ENCODE measurements around the gene KRTAP22-2. TPM values are rescaled to one million over a fixed set of nuclear protein-coding genes. Genes with fewer than 3 reads are reported as not detected.

The KRTAP22-2 gene
- total RNA-seq, 4 donors from 2014 or later = not detected

DNA sequence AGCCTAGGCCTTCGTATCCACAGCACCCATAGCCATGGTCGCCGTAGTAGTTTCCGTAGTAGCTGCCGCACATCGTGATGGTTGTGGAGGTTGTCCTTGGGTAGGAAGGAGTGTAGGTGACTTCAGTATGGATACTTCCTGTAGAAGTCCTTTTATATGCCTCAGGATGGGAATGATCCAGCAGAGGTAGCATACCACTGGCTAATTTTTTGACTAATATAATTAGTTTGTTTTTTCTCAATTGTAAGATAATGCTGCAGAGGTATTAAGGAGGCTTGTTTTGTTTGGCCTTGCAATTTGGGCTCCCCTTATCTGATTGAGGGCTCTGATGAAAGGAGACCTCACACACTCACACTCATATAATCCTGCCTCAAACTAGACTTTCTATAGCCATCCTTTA, 8.6 kb upstream of the KRTAP22-2 start, which contains the start of gene KRTAP6-2:
Gene KRTAP6-2 (minus strand): TSS at position 101 of the 400 bp plus-strand sequence. CDS start 28 bp downstream, at position 73.
- TF ChIP-seq POLR2A (IDR thresholded peaks at IDR 0.05) = no peak
- TF ChIP-seq, protein P1, sequence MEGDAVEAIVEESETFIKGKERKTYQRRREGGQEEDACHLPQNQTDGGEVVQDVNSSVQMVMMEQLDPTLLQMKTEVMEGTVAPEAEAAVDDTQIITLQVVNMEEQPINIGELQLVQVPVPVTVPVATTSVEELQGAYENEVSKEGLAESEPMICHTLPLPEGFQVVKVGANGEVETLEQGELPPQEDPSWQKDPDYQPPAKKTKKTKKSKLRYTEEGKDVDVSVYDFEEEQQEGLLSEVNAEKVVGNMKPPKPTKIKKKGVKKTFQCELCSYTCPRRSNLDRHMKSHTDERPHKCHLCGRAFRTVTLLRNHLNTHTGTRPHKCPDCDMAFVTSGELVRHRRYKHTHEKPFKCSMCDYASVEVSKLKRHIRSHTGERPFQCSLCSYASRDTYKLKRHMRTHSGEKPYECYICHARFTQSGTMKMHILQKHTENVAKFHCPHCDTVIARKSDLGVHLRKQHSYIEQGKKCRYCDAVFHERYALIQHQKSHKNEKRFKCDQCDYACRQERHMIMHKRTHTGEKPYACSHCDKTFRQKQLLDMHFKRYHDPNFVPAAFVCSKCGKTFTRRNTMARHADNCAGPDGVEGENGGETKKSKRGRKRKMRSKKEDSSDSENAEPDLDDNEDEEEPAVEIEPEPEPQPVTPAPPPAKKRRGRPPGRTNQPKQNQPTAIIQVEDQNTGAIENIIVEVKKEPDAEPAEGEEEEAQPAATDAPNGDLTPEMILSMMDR (IDR thresholded peaks at IDR 0.05) = no peak
- DNase-seq = no peak
- H3K36me3 ChIP-seq = no peaks in the 10 kb centered on the region
- no peak within 1 kb of the TSS for H3K27ac ChIP-seq
- intact Hi-C loops (cut with DNase I; ENCODE audit: low total_unique reads) = no loop called here
- H3K4me3 ChIP-seq = no peak within 1 kb of the TSS
- H3K9me3 ChIP-seq = no peaks in the 10 kb centered on the region
- no peaks in the 10 kb centered on the region for H3K4me1 ChIP-seq
- H3K27me3 ChIP-seq = no peaks in the 10 kb centered on the region

DNA sequence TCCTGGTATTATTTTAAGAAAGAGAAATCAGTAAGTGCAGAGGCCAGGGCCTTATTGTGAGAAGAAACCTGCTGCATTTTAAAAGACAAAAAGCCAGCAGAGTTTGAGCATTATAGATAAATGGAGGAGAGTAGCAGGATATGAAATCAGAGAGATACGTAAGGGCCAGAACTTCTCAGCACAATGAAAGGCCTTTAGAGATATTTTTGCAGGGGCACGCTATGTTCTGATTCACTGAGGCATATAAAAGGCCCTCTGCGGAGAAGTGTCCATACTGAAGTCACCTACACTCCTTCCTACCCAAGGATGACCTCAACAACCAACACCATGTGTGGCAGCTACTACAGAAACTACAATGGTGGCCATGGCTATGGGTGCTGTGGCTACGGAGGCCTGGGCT, 1.9 kb upstream of the KRTAP22-2 start, which contains the start of gene KRTAP6-3:
Gene KRTAP6-3 (plus strand): TSS at position 301 of the 400 bp plus-strand sequence. CDS start 6 bp downstream, at position 307.
- Histone ChIP-seq H3K9me3 (no peaks in the 10 kb centered on the region), H3K4me3 (no peak within 1 kb of the TSS), H3K4me1 (no peaks in the 10 kb centered on the region), H3K27ac (no peak within 1 kb of the TSS), H3K27me3 (no peaks in the 10 kb centered on the region), H3K36me3 (no peaks in the 10 kb centered on the region)
- intact Hi-C loops (cut with DNase I; ENCODE audit: low total_unique reads) = no loop called here
- TF ChIP-seq, protein P1 (IDR thresholded peaks at IDR 0.05) = no peak
- no peak for TF ChIP-seq POLR2A (IDR thresholded peaks at IDR 0.05)
- no peak for DNase-seq

GRCh38 chr21:30582870-30583269, 7.3 kb downstream of the KRTAP22-2 start:
- H3K4me3 ChIP-seq = no peak overlapping the region
- intact Hi-C loops (cut with DNase I; ENCODE audit: low total_unique reads) = no loop called here
- H3K36me3 ChIP-seq = no peaks in the 10 kb centered on the region
- TF ChIP-seq POLR2A (IDR thresholded peaks at IDR 0.05) = no peak
- TF ChIP-seq, protein P1 (IDR thresholded peaks at IDR 0.05) = no peak
- no peaks in the 10 kb centered on the region for H3K27me3 ChIP-seq
- H3K4me1 ChIP-seq = no peaks in the 10 kb centered on the region
- no peaks in the 10 kb centered on the region for H3K9me3 ChIP-seq
- H3K27ac ChIP-seq = no peak overlapping the region
- no peak for DNase-seq

GRCh38 chr21:30580132-30580531, 10.1 kb downstream of the KRTAP22-2 start:
- Histone ChIP-seq H3K9me3 (no peaks in the 10 kb centered on the region), H3K4me3 (no peak overlapping the region), H3K27me3 (no peaks in the 10 kb centered on the region), H3K36me3 (no peaks in the 10 kb centered on the region), H3K4me1 (no peaks in the 10 kb centered on the region), H3K27ac (no peak overlapping the region)
- TF ChIP-seq, protein P1 (IDR thresholded peaks at IDR 0.05) = no peak
- TF ChIP-seq POLR2A (IDR thresholded peaks at IDR 0.05) = no peak
- DNase-seq = no peak
- intact Hi-C loops (cut with DNase I; ENCODE audit: low total_unique reads) = no loop called here

GRCh38 chr21:30579346-30579745, 10.9 kb downstream of the KRTAP22-2 start:
- DNase-seq = no peak
- H3K36me3 ChIP-seq = no peaks in the 10 kb centered on the region
- intact Hi-C loops (cut with DNase I; ENCODE audit: low total_unique reads) = no loop called here

More at GRCh38 chr21:30579346-30579745, 10.9 kb downstream of the KRTAP22-2 start:
- no peak overlapping the region for H3K4me3 ChIP-seq
- H3K27ac ChIP-seq = no peak overlapping the region
- TF ChIP-seq, protein P1 (IDR thresholded peaks at IDR 0.05) = no peak
- TF ChIP-seq POLR2A (IDR thresholded peaks at IDR 0.05) = no peak
- no peaks in the 10 kb centered on the region for H3K27me3 ChIP-seq
- no peaks in the 10 kb centered on the region for H3K4me1 ChIP-seq
- no peaks in the 10 kb centered on the region for H3K9me3 ChIP-seq
